DOHH2 (cell line): ENCODE data around the gene KATNIP.

Experiments used
- H3F3A ChIP-seq: fragments of 200-600 bp; sonication (generic), shearing (Covaris generic); 2 replicates; pipeline ENCODE4 v1.6.0; 2016; ENCODE audit warnings: antibody characterized with exemption, mild to moderate bottlenecking; ENCODE audit not compliant: control insufficient read depth, insufficient read depth
- H3K27ac ChIP-seq: fragments of 200-600 bp; sonication (generic); 2 replicates; pipeline ENCODE4 v1.5.1; 2014; ENCODE audit warnings: low read depth, mild to moderate bottlenecking, low read length, moderate library complexity
- H3K27me3 ChIP-seq: fragments of 200-600 bp; sonication (generic); 2 replicates; pipeline ENCODE4 v1.6.1; 2014; ENCODE audit warnings: mild to moderate bottlenecking, low read length, mixed read lengths; ENCODE audit not compliant: control insufficient read depth
- H3K36me3 ChIP-seq: fragments of 200-600 bp; sonication (generic); 2 replicates; pipeline ENCODE4 v1.6.1; 2014; ENCODE audit warnings: mild to moderate bottlenecking, low read length, moderate library complexity, mixed read lengths; ENCODE audit not compliant: control insufficient read depth
- H3K4me1 ChIP-seq: fragments of 200-600 bp; sonication (generic); 2 replicates; pipeline ENCODE4 v1.6.1; 2014; ENCODE audit warnings: mild to moderate bottlenecking, low read length, mixed read lengths; ENCODE audit not compliant: control insufficient read depth
- H3K4me2 ChIP-seq: fragments of 200-600 bp; sonication (generic); 2 replicates; pipeline ENCODE4 v1.6.0; 2014; ENCODE audit warnings: mild to moderate bottlenecking, low read length, moderate library complexity
- H3K4me3 ChIP-seq: fragments of 200-600 bp; sonication (generic); 2 replicates; pipeline ENCODE4 v1.5.1; 2014; ENCODE audit warnings: mild to moderate bottlenecking, low read length, mixed read lengths
- H3K79me2 ChIP-seq: fragments of 200-600 bp; sonication (generic); 2 replicates; pipeline ENCODE4 v1.6.1; 2014; ENCODE audit warnings: mild to moderate bottlenecking, low read length, mixed read lengths; ENCODE audit not compliant: control insufficient read depth
- H3K9me2 ChIP-seq: fragments of 200-600 bp; sonication (generic); replicated peaks from 2 replicates; pipeline ENCODE4 v1.6.1; 2014; ENCODE audit warnings: mild to moderate bottlenecking, low read length, mixed read lengths; ENCODE audit not compliant: control insufficient read depth
- H3K9me3 ChIP-seq: fragments of 200-600 bp; sonication (generic); 2 replicates; pipeline ENCODE4 v1.6.1; 2014; ENCODE audit warnings: antibody characterized with exemption, low read length, mixed read lengths; ENCODE audit not compliant: control insufficient read depth, insufficient read depth
- H4K20me1 ChIP-seq: fragments of 200-600 bp; sonication (generic); 2 replicates; pipeline ENCODE4 v1.6.0; 2014; ENCODE audit warnings: low read depth, mild to moderate bottlenecking, antibody characterized with exemption, low read length, moderate library complexity; ENCODE audit not compliant: control insufficient read depth, insufficient read depth
- CTCF ChIP-seq: fragments of 200-600 bp; sonication (generic); IDR thresholded peaks from one replicate; pipeline ENCODE4 v1.5.1; 2014; ENCODE audit warnings: antibody characterized with exemption, mild to moderate bottlenecking, low read depth, low read length; ENCODE audit not compliant: poor library complexity, severe bottlenecking
- EZH2phosphoT487 ChIP-seq: fragments of 200-600 bp; sonication (generic); IDR thresholded peaks from 2 replicates; pipeline ENCODE4 v1.6.1; 2017; ENCODE audit warnings: borderline replicate concordance, mild to moderate bottlenecking, antibody characterized with exemption, low read length, moderate library complexity, mixed read lengths

The KATNIP gene

DNA sequence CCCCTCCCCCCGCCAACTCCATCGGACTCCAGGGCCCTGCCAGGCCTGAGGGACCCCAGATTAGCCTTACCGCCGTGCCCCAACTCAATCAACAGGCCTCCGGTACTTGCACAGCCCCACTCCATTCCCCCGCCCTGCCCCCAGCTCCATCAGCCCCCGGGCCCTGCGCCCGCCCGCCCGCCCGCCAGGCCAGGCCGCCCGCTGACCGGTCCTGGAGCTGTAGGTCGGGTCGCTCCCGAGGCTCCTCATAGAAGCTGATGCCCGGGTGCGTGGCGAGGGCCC lies 539 bp upstream of the KATNIP start:
- Histone ChIP-seq H3K27me3 (no peaks in the 10 kb centered on the region), H3K79me2 (peaks cover 34% of the 10 kb centered on the region), H3K27ac (no peak overlapping the region), H3K4me3 (peak overlapping the region; percentile 97), H4K20me1 (peaks cover 9% of the 10 kb centered on the region; the same call in 1 of the 2 replicates), H3K4me1 (peaks cover 17% of the 10 kb centered on the region), H3K36me3 (peaks cover 11% of the 10 kb centered on the region), H3K9me2 (no peaks in the 10 kb centered on the region), H3K9me3 (no peaks in the 10 kb centered on the region), H3K4me2 (peak overlapping the region; percentile 82), H3F3A (no peaks in the 10 kb centered on the region)
- TF ChIP-seq EZH2phosphoT487 (no peak), CTCF (no peak)

DNA sequence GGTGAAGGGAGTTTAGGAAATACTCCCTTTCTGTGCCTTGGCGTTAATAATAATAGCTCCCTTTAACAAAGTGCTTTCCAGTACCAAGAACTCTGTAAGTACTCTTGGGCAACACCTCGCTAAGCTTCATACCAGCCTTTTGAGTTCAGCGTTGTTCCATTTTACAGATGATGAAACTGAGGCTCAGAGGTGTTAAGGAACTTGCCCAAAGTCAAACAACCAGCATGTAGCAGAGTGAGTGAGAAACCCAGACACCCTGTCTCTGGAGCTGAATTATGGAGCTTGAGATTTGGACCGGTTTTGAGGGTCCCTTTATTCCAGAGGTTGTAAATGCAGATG lies 607 bp downstream of the KATNIP start:
- Histone ChIP-seq H3K4me3 (peak overlapping the region; percentile 97), H4K20me1 (peaks cover 9% of the 10 kb centered on the region; the same call in 1 of the 2 replicates), H3K79me2 (peaks cover 34% of the 10 kb centered on the region), H3K4me2 (peak overlapping the region; percentile 80), H3K27me3 (no peaks in the 10 kb centered on the region), H3K36me3 (peaks cover under 1% of the 10 kb centered on the region; the same call in 1 of the 2 replicates), H3K9me3 (no peaks in the 10 kb centered on the region), H3F3A (no peaks in the 10 kb centered on the region), H3K27ac (no peak overlapping the region), H3K9me2 (no peaks in the 10 kb centered on the region), H3K4me1 (peaks cover 17% of the 10 kb centered on the region)
- TF ChIP-seq CTCF (no peak), EZH2phosphoT487 (no peak)

DNA sequence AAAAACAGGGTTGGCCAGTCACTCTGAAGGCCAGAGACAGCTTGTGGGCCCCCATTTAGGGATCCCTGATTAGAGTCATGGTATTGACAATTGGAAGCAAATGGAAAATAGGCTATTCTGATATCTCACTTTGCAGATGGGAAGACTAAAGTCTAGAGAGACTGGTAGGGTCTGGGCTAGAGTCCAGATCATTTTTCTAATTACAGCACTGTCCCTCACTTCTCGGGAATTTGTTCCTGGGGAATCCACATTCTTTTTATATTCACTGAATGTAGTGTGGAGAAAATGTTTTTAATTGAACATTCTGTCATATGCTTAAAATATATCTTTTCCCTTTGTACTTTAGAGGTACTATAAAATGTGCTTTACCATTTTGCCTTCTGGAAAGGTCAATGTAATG lies 1.1 kb downstream of the KATNIP start:
- Histone ChIP-seq H3F3A (no peaks in the 10 kb centered on the region), H3K27ac (no peak overlapping the region), H3K27me3 (no peaks in the 10 kb centered on the region), H3K4me2 (peak overlapping the region; percentile 80), H4K20me1 (peaks cover 9% of the 10 kb centered on the region; the same call in 1 of the 2 replicates), H3K36me3 (no peaks in the 10 kb centered on the region), H3K9me3 (no peaks in the 10 kb centered on the region), H3K4me3 (peak overlapping the region; percentile 97; the same call in 1 of the 2 replicates), H3K79me2 (peaks cover 34% of the 10 kb centered on the region), H3K4me1 (peaks cover 17% of the 10 kb centered on the region), H3K9me2 (no peaks in the 10 kb centered on the region)
- TF ChIP-seq EZH2phosphoT487 (no peak), CTCF (no peak)

GRCh38 chr16:27556471-27556870 lies 6.5 kb downstream of the KATNIP start:
- Histone ChIP-seq H3K4me2 (no peak overlapping the region), H3K27me3 (no peaks in the 10 kb centered on the region), H3K9me2 (no peaks in the 10 kb centered on the region), H4K20me1 (no peaks in the 10 kb centered on the region), H3F3A (no peaks in the 10 kb centered on the region), H3K4me1 (no peaks in the 10 kb centered on the region), H3K9me3 (no peaks in the 10 kb centered on the region), H3K36me3 (no peaks in the 10 kb centered on the region), H3K4me3 (no peak overlapping the region), H3K79me2 (no peaks in the 10 kb centered on the region), H3K27ac (no peak overlapping the region)
- TF ChIP-seq EZH2phosphoT487 (no peak), CTCF (no peak)
